SK-N-MC (cell line): ENCODE data around the gene USP50.

Source experiments
- EZH2 ChIP-seq: fragments of 200-600 bp; sonication (generic); IDR thresholded peaks from one replicate; pipeline ENCODE4 v1.6.1; 2017; ENCODE audit warnings: antibody characterized with exemption
- FOXP2 ChIP-seq: optimal IDR thresholded peaks from 2 replicates; pipeline ENCODE3; 2011; ENCODE audit warnings: mild to moderate bottlenecking, moderate library complexity; ENCODE audit not compliant: insufficient read depth; ENCODE audit errors: extremely low read length, control extremely low read depth
- POLR2AphosphoS5 ChIP-seq: IDR thresholded peaks from 2 replicates; pipeline ENCODE4 v1.6.1; 2012; ENCODE audit warnings: mild to moderate bottlenecking, low read depth, low read length, borderline replicate concordance

DNA sequence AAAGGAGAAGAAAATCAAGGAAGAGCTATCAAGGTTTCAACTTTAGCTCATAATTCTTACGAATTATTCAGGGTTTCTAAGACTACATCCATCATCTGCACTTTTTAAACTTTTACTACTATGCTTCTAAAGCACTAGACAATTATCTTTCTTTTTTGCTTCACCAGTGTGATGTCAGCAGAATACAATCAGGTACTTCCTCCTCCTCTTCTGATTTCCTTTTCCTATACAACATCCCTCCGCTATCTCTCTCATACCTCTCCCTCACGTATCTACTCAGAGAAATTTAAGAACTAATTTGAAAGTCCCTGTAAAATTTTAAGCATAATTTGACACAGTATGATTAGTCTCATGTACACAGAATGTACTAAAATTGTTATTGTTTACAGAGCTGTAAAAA, 47.3 kb upstream of the USP50 start:
- TF ChIP-seq EZH2 = no peak
- no peak for TF ChIP-seq POLR2AphosphoS5
- TF ChIP-seq FOXP2 = no peak
